Neural cell (in vitro differentiated cells): ENCODE results near the gene ERGIC3. TPM values are rescaled to one million over a fixed set of nuclear protein-coding genes. Genes with fewer than 3 reads are reported as not detected.

Source experiments
- H2AFZ ChIP-seq: fragments of 200-600, 300-800 bp; sonication (generic), shearing (Covaris generic); 2 replicates; pipeline ENCODE4 v1.6.0; 2014; ENCODE audit warnings: low read depth, mild to moderate bottlenecking, antibody characterized with exemption, low read length, moderate library complexity
- H3F3A ChIP-seq: fragments of 200-600 bp; shearing (Covaris generic); 2 replicates; pipeline ENCODE4 v1.6.1; 2016; ENCODE audit warnings: mild to moderate bottlenecking, moderate library complexity, mixed read lengths, antibody characterized with exemption, low read length; ENCODE audit not compliant: insufficient read depth, poor library complexity, severe bottlenecking
- H3K27ac ChIP-seq: fragments of 200-600, 300-800 bp; sonication (generic), shearing (Covaris generic); 2 replicates; pipeline ENCODE4 v1.5.1; 2014; ENCODE audit warnings: mild to moderate bottlenecking, low read length, moderate library complexity
- H3K27me3 ChIP-seq: fragments of 300-800, 200-600 bp; sonication (generic), shearing (Covaris generic); 2 replicates; pipeline ENCODE4 v1.6.0; 2014; ENCODE audit warnings: mild to moderate bottlenecking, low read depth, low read length, moderate library complexity; ENCODE audit not compliant: insufficient read depth
- H3K36me3 ChIP-seq: fragments of 300-800, 200-600 bp; sonication (generic), shearing (Covaris generic); 2 replicates; pipeline ENCODE4 v1.5.1; 2014; ENCODE audit warnings: mild to moderate bottlenecking, antibody characterized with exemption, low read length, moderate library complexity; ENCODE audit not compliant: insufficient read depth
- H3K4me2 ChIP-seq: fragments of 300-800, 200-600 bp; sonication (generic), shearing (Covaris generic); 2 replicates; pipeline ENCODE4 v1.6.0; 2014; ENCODE audit warnings: mild to moderate bottlenecking, low read length
- H3K4me3 ChIP-seq: fragments of 300-800, 200-600 bp; sonication (generic), shearing (Covaris generic); 2 replicates; pipeline ENCODE4 v1.5.1; 2014; ENCODE audit warnings: mild to moderate bottlenecking, low read length, moderate library complexity
- H3K79me2 ChIP-seq: fragments of 200-600 bp; shearing (Covaris generic); replicated peaks from 2 replicates; pipeline ENCODE4 v1.6.0; 2014; ENCODE audit warnings: mild to moderate bottlenecking, low read length, moderate library complexity; ENCODE audit not compliant: insufficient read depth
- H3K9ac ChIP-seq: fragments of 300-800, 200-600 bp; sonication (generic), shearing (Covaris generic); 2 replicates; pipeline ENCODE4 v1.6.1; 2016; ENCODE audit warnings: mild to moderate bottlenecking, low read length, mixed read lengths
- H3K9me2 ChIP-seq: fragments of 200-600 bp; shearing (Covaris generic); 2 replicates; pipeline ENCODE4 v1.6.1; 2016; ENCODE audit warnings: mild to moderate bottlenecking, low read length, mixed read lengths; ENCODE audit not compliant: insufficient read depth
- H3K9me3 ChIP-seq: fragments of 200-600, 300-800 bp; sonication (generic), shearing (Covaris generic); 2 replicates; pipeline ENCODE4 v1.6.1; 2016; ENCODE audit warnings: mild to moderate bottlenecking, mixed run types, low read length, moderate library complexity, mixed read lengths
- H4K20me1 ChIP-seq: fragments of 200-600 bp; shearing (Covaris generic); 2 replicates; pipeline ENCODE4 v1.6.1; 2016; ENCODE audit warnings: mild to moderate bottlenecking, mixed run types; ENCODE audit not compliant: insufficient read depth
- CTCF ChIP-seq: fragments of 450-650 bp; IDR thresholded peaks from 2 replicates; pipeline ENCODE4 v1.5.1; 2014; ENCODE audit warnings: antibody characterized with exemption, mild to moderate bottlenecking, moderate library complexity; ENCODE audit not compliant: poor library complexity, severe bottlenecking
- EP300 ChIP-seq: fragments of 450-650 bp; conservative IDR thresholded peaks from 2 replicates; pipeline ENCODE4 v1.6.1; 2014; ENCODE audit warnings: antibody characterized with exemption, mild to moderate bottlenecking, moderate library complexity; ENCODE audit not compliant: poor library complexity, severe bottlenecking
- EZH2 ChIP-seq: fragments of 200-600, 300-800 bp; shearing (Covaris generic), sonication (generic); IDR thresholded peaks from 2 replicates; pipeline ENCODE4 v1.6.1; 2014; ENCODE audit warnings: antibody characterized with exemption, low read length, borderline replicate concordance, mild to moderate bottlenecking; ENCODE audit not compliant: insufficient read depth, poor library complexity, severe bottlenecking
- MXI1 ChIP-seq: fragments of 450-650 bp; conservative IDR thresholded peaks from 2 replicates; pipeline ENCODE4 v1.6.1; 2014; ENCODE audit warnings: antibody characterized with exemption, mild to moderate bottlenecking; ENCODE audit not compliant: poor library complexity, severe bottlenecking
- POLR2AphosphoS5 ChIP-seq: IDR thresholded peaks from 2 replicates; pipeline ENCODE4 v1.6.1; 2012
- RAD21 ChIP-seq: fragments of 450-650 bp; conservative IDR thresholded peaks from 2 replicates; pipeline ENCODE4 v1.6.1; 2014; ENCODE audit warnings: antibody characterized with exemption, mild to moderate bottlenecking, moderate library complexity
- REST ChIP-seq: IDR thresholded peaks from 2 replicates; pipeline ENCODE4 v1.6.1; 2012; ENCODE audit warnings: borderline replicate concordance
- SMC3 ChIP-seq: fragments of 450-650 bp; conservative IDR thresholded peaks from 2 replicates; pipeline ENCODE4 v1.6.1; 2014; ENCODE audit warnings: antibody characterized with exemption, mild to moderate bottlenecking, moderate library complexity; ENCODE audit not compliant: poor library complexity
- TAF1 ChIP-seq: IDR thresholded peaks from 2 replicates; pipeline ENCODE4 v1.6.1; 2012; ENCODE audit warnings: low read depth
- polyA plus RNA-seq: library from polyadenylated mRNA; depleted of rRNA; stranded (reverse); fragments of >200 nt; gene quantifications from 2 replicates; pipeline ENCODE4 v1.2.3, GENCODE V29; 2014

Gene ERGIC3
- polyA plus RNA-seq, 1 donor from 2014 or later: 385 TPM

- Histone ChIP-seq H3K9me3 (no peaks in the 10 kb centered on the region), H3K27me3 (no peaks in the 10 kb centered on the region), H4K20me1 (no peaks in the 10 kb centered on the region), H2AFZ (no peak within 1 kb of the TSS), H3K79me2 (no peaks in the 10 kb centered on the region), H3K9me2 (no peaks in the 10 kb centered on the region), H3K9ac (no peak within 1 kb of the TSS), H3K27ac (no peak within 1 kb of the TSS), H3F3A (no peaks in the 10 kb centered on the region), H3K4me2 (no peak within 1 kb of the TSS), H3K4me3 (no peak within 1 kb of the TSS), H3K36me3 (no peaks in the 10 kb centered on the region)
- no peak for TF ChIP-seq RAD21
- TF ChIP-seq REST: no peak
- TF ChIP-seq TAF1: no peak
- TF ChIP-seq EP300: no peak
- no peak for TF ChIP-seq EZH2
- TF ChIP-seq POLR2AphosphoS5: no peak
- no peak for TF ChIP-seq MXI1
- TF ChIP-seq CTCF: no peak
- no peak for TF ChIP-seq SMC3
These were observed 12.3 kb upstream of the ERGIC3 start, which contains the start of gene C20orf173 for GRCh38 chr20:35529552-35529951. TSS of gene C20orf173 (minus strand) at chr20:35529652. CDS start at chr20:35529373, 279 bp downstream.

GRCh38 chr20:35539756-35540212 is 2.1 kb upstream of the ERGIC3 start:
- no peak overlapping the region for H3K4me3 ChIP-seq
- H3F3A ChIP-seq: no peaks in the 10 kb centered on the region
- no peak overlapping the region for H3K9ac ChIP-seq
- no peaks in the 10 kb centered on the region for H3K9me3 ChIP-seq
- H3K9me2 ChIP-seq: no peaks in the 10 kb centered on the region
- H3K79me2 ChIP-seq: peaks cover 6% of the 10 kb centered on the region
- H4K20me1 ChIP-seq: no peaks in the 10 kb centered on the region
- H3K27ac ChIP-seq: no peak overlapping the region
- H2AFZ ChIP-seq: no peak overlapping the region
- no peak overlapping the region for H3K4me2 ChIP-seq
- no peaks in the 10 kb centered on the region for H3K27me3 ChIP-seq
- H3K36me3 ChIP-seq: no peaks in the 10 kb centered on the region
- TF ChIP-seq POLR2AphosphoS5 (no peak), EP300 (no peak), REST (no peak), TAF1 (no peak), MXI1 (no peak), EZH2 (no peak), SMC3 (no peak), CTCF (no peak), RAD21 (no peak)
